ENCODE measurements around the gene WWOX. TPM values are rescaled to one million over a fixed set of nuclear protein-coding genes. Genes with fewer than 3 reads are reported as not detected.

WWOX gene
- total and polyA plus RNA-seq, 2 of the 4 experiments (the other 2 are of a cell fraction): 2.7 to 5.4 TPM

GRCh38 chr16:78155791-78156345, 56.4 kb downstream of the WWOX start:
- in situ Hi-C loops (cut with MboI; ENCODE audit: low sequenced_read_pairs) (no loop called here), intact Hi-C loops (cut with micrococcal nuclease) (no loop called here), dilution Hi-C loops (cut with HindIII; ENCODE audit: low sequenced_read_pairs, unreplicated experiment) (no loop called here)
- H3K27me3 ChIP-seq (ENCODE audit: control insufficient read depth, insufficient read depth, low read length): no peaks in the 10 kb centered on the region
- H3K4me2 ChIP-seq (ENCODE audit: low read depth, low read length): no peak overlapping the region
- no peak for ATAC-seq (ENCODE audit: low read depth)
- H2AK9ac ChIP-seq (replicated peaks; ENCODE audit: low read depth, low read length, poor library complexity): no peak overlapping the region
- H3K9ac ChIP-seq (ENCODE audit: low read depth, low read length): no peak overlapping the region
- no peaks in the 10 kb centered on the region for H3K36me3 ChIP-seq (ENCODE audit: control insufficient read depth, insufficient read depth, low read length)
- no peaks in the 10 kb centered on the region for H3K9me3 ChIP-seq (ENCODE audit: control insufficient read depth, insufficient read depth, low read length)
- H3K27ac ChIP-seq (ENCODE audit: insufficient read depth, low read length): no peak overlapping the region
- no peak overlapping the region for H3K23ac ChIP-seq (ENCODE audit: low read depth, low read length)
- H3K4me3 ChIP-seq (ENCODE audit: insufficient read depth, low read depth, low read length): no peak overlapping the region
- no peaks in the 10 kb centered on the region for H3K9me1 ChIP-seq (ENCODE audit: insufficient read depth, low read length)
- no peak overlapping the region for H2BK5ac ChIP-seq (ENCODE audit: low read depth, low read length, poor library complexity, severe bottlenecking)
- H4K20me1 ChIP-seq (ENCODE audit: insufficient read depth, low read length): no peaks in the 10 kb centered on the region
- no peak overlapping the region for H3K56ac ChIP-seq (ENCODE audit: extremely low read depth, insufficient read depth, low read length)
- no peaks in the 10 kb centered on the region for H3K79me1 ChIP-seq (ENCODE audit: low read depth in 1 of 2, low read length in 2 of 2)
- H3K14ac ChIP-seq (replicated peaks; ENCODE audit: low read depth, low read length): no peak overlapping the region
- no peak overlapping the region for H3K4ac ChIP-seq (ENCODE audit: low read depth, low read length)
- H2AFZ ChIP-seq (replicated peaks; ENCODE audit: low read length, poor library complexity): no peak overlapping the region
- WGBS, 2 experiments (ENCODE audit: extremely low coverage in 2 of 2, insufficient read length in 1 of 2): 100% methylated on average over 1 of the region's 7 CpGs; no CpG with 5 or more reads in 1 of the 2 experiments
- no peak overlapping the region for H2BK20ac ChIP-seq (ENCODE audit: low read depth, low read length)
- no peak overlapping the region for H4K5ac ChIP-seq (ENCODE audit: low read depth, low read length)
- H4K91ac ChIP-seq (ENCODE audit: insufficient read depth, low read depth, low read length): no peak overlapping the region
- no peak overlapping the region for H2BK120ac ChIP-seq (ENCODE audit: low read depth, low read length)
- H2BK15ac ChIP-seq (ENCODE audit: low read depth, low read length): no peak overlapping the region
- BruUV-seq (replicated peaks): no TSS peak
- POLR2A ChIA-PET (ENCODE audit: unreplicated experiment): no interaction called here
- H3K4me1 ChIP-seq (ENCODE audit: control insufficient read depth, insufficient read depth, low read length): no peaks in the 10 kb centered on the region
- TF ChIP-seq FOS (IDR thresholded peaks at IDR 0.05; ENCODE audit: low read depth, low read length) (no peak), MXI1 (IDR thresholded peaks at IDR 0.05; ENCODE audit: borderline replicate concordance, low read depth, low read length) (no peak), SMC3 (IDR thresholded peaks at IDR 0.05; ENCODE audit: low read depth, low read length) (no peak), MAFK (IDR thresholded peaks at IDR 0.05; ENCODE audit: low read depth, low read length) (no peak), CEBPB (IDR thresholded peaks at IDR 0.05; ENCODE audit: low read depth, low read length) (no peak), BHLHE40 (IDR thresholded peaks at IDR 0.05; ENCODE audit: low read depth, low read length) (no peak), POLR2A (IDR thresholded peaks at IDR 0.05; ENCODE audit: low read depth, low read length) (no peak), RAD21 (IDR thresholded peaks at IDR 0.05; ENCODE audit: low read length) (no peak), CHD1 (IDR thresholded peaks at IDR 0.05; ENCODE audit: low read depth, low read length) (no peak), RFX5 (IDR thresholded peaks at IDR 0.05; ENCODE audit: low read depth, low read length) (no peak), CTCF (conservative IDR thresholded peaks at IDR 0.05; ENCODE audit: low read depth, low read length) (no peak), MAZ (IDR thresholded peaks at IDR 0.05; ENCODE audit: borderline replicate concordance, low read depth, low read length) (no peak), USF2 (IDR thresholded peaks at IDR 0.05; ENCODE audit: low read depth, low read length) (no peak), NFE2L2 (IDR thresholded peaks at IDR 0.05; ENCODE audit: low read depth, low read length) (no peak), RCOR1 (IDR thresholded peaks at IDR 0.05; ENCODE audit: insufficient replicate concordance, low read length) (no peak), ELK1 (IDR thresholded peaks at IDR 0.05; ENCODE audit: borderline replicate concordance, low read depth, low read length) (no peak)
- no peak for DNase-seq
- no peak overlapping the region for H4K8ac ChIP-seq (ENCODE audit: low read depth in 2 of 2, low read length in 2 of 2)
- no peak overlapping the region for H3K18ac ChIP-seq (ENCODE audit: low read depth, low read length)
- CTCF ChIA-PET: no interaction called here
- no peak overlapping the region for H2AK5ac ChIP-seq (ENCODE audit: low read depth, low read length)
